ENCODE results near the gene NTHL1. TPM values are rescaled to one million over a fixed set of nuclear protein-coding genes. Genes with fewer than 3 reads are reported as not detected.

Gene NTHL1
- total and polyA plus RNA-seq, 2 of the 8 experiments (the other 6 are each of a cell fraction or from before 2014, with no cell fraction given): 70.9 to 150 TPM

DNA sequence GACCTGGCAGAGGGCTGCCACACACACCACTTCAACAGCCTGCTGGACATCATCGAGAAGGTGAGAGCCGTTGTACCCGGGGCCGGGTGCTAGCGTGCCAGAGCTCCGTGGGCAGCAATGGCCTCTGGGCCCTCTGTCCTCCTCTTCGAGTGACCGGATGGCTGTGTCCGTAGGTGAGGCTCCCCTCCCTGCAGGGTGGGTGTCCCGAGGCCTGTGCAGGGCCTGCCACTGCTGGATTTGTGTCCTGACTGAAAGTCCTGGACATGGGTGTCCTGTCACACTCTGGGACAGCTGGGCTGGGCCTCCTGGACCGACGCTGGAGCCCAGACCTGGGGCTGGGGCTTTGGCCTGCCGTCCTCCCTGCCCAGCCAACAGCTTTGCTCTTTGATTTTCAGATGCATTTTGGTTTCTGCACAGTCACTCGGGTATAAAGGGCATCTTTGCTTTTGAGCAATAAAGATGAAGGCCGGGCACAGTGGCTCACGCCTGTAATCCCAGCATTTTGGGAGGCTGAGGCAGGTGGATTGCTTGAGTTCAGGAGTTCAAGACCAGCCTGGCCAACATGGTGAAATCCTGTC, 16.8 kb upstream of the NTHL1 start:
- H3K4ac ChIP-seq (replicated peaks; ENCODE audit: insufficient read length, low read depth, low read length): no peak overlapping the region

More for the DNA sequence above, 16.8 kb upstream of the NTHL1 start:
- Histone ChIP-seq H3K4me1 (replicated peaks in 1 of 4; ENCODE audit: control insufficient read depth in 3 of 4, insufficient read depth in 4 of 4, low read length in 3 of 4) (no peaks in the 10 kb centered on the region), H3K4me2 (ENCODE audit: insufficient read depth in 1 of 2, low read depth in 2 of 2, low read length in 2 of 2) (no peak overlapping the region), H2BK20ac (ENCODE audit: low read length) (no peak overlapping the region), H3K4me3 (ENCODE audit: extremely low read depth in 1 of 4, insufficient read depth in 2 of 4, low read depth in 3 of 4, low read length in 4 of 4) (no peak overlapping the region), H4K8ac (ENCODE audit: extremely low read depth, insufficient read depth, low read length) (no peak overlapping the region), H3K56ac (replicated peaks; ENCODE audit: insufficient read length, low read depth, low read length) (no peak overlapping the region), H3K9me3 (ENCODE audit: insufficient read depth in 2 of 2, low read depth in 1 of 2, low read length in 1 of 2) (no peaks in the 10 kb centered on the region), H2BK12ac (ENCODE audit: low read depth, low read length) (no peak overlapping the region), H3K79me2 (ENCODE audit: control insufficient read depth in 1 of 2, insufficient read depth in 2 of 2, low read length in 2 of 2) (no peaks in the 10 kb centered on the region), H3K23ac (ENCODE audit: insufficient read length) (no peak overlapping the region), H3K18ac (ENCODE audit: extremely low read depth, low read length) (no peak overlapping the region), H4K20me1 (replicated peaks in 1 of 2; ENCODE audit: control insufficient read depth in 1 of 2, insufficient read depth in 2 of 2, low read length in 2 of 2) (peaks cover 0 to 11% of the 10 kb centered on the region in 2 experiments), H4K5ac (ENCODE audit: insufficient read length, low read depth, low read length) (no peak overlapping the region), H3K27ac (ENCODE audit: low read depth, low read length) (no peak overlapping the region), H3K9ac (replicated peaks in 1 of 4; ENCODE audit: extremely low read depth in 1 of 4, low read depth in 3 of 4, low read length in 3 of 4) (no peak overlapping the region), H3K79me1 (ENCODE audit: low read depth, low read length) (no peaks in the 10 kb centered on the region), H3K23me2 (ENCODE audit: low read depth, low read length) (no peaks in the 10 kb centered on the region), H3K14ac (ENCODE audit: insufficient read length) (no peak overlapping the region), H2BK120ac (replicated peaks; ENCODE audit: low read depth, low read length) (no peak overlapping the region), H2AK5ac (ENCODE audit: low read depth, low read length) (no peak overlapping the region), H3K36me3 (ENCODE audit: control insufficient read depth in 2 of 4, insufficient read depth in 4 of 4, low read length in 3 of 4) (peaks cover 2 to 14% (median 6%) of the 10 kb centered on the region in 4 experiments; a peak in 6 of 8 replicates), H2BK5ac (ENCODE audit: low read depth, low read length) (no peak overlapping the region), H4K91ac (replicated peaks; ENCODE audit: insufficient read length, low read length) (no peak overlapping the region), H2BK15ac (ENCODE audit: low read length) (no peak overlapping the region), H3K27me3 (replicated peaks in 1 of 4; ENCODE audit: control insufficient read depth in 3 of 4, extremely low read depth in 1 of 4, insufficient read depth in 3 of 4, low read length in 3 of 4) (no peaks in the 10 kb centered on the region), H2AFZ (ENCODE audit: low read length) (no peak overlapping the region)
- FAIRE-seq (no peak), DNase-seq (ENCODE audit: low read depth in 1 of 2, low spot score in 2 of 2) (no peak)
- TF ChIP-seq KDM1A (IDR thresholded peaks at IDR 0.05; ENCODE audit: borderline replicate concordance, low read length) (no peak), KDM5A (IDR thresholded peaks at IDR 0.05; ENCODE audit: low read length) (no peak), PHF8 (conservative IDR thresholded peaks at IDR 0.05; ENCODE audit: low read depth, low read length) (no peak), POLR2A (IDR thresholded peaks at IDR 0.05; ENCODE audit: control extremely low read depth in 1 of 2, low read depth in 2 of 2, low read length in 2 of 2) (no peak)
- TF ChIP-seq, protein P1, sequence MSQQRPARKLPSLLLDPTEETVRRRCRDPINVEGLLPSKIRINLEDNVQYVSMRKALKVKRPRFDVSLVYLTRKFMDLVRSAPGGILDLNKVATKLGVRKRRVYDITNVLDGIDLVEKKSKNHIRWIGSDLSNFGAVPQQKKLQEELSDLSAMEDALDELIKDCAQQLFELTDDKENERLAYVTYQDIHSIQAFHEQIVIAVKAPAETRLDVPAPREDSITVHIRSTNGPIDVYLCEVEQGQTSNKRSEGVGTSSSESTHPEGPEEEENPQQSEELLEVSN (IDR thresholded peaks at IDR 0.05): no peak
- ChIA-PET CTCF (ENCODE audit: partially characterized antibody) (interaction anchor here (0.6 to 2.8 kb wide), 6 partner anchors 8 to 48 kb away, joined by 3 to 14 read pairs (median 4); no protein-coding TSS in a partner anchor), POLR2A (ENCODE audit: partially characterized antibody) (interaction anchor here (1.8 to 3.6 kb wide), 3 partner anchors 16 to 100 kb away, joined by 7 to 11 read pairs (median 8); partner anchors contain the start of genes NTHL1, RPS2, TRAF7 and TSC2)
- 94% methylated on average over 16 of the region's 16 CpGs; no CpG with 5 or more reads in 1 of the 2 experiments for WGBS, 2 experiments (ENCODE audit: extremely low coverage in 1 of 2, insufficient coverage in 1 of 2, insufficient read length in 1 of 2, insufficient replicate concordance in 2 of 2, low coverage in 1 of 2, low lambda C conversion rate in 2 of 2, missing lambda C conversion rate in 1 of 2)

Data from H1 (cell line).